Gastroesophageal sphincter (tissue), 4 donors: ENCODE data around the gene EIF4B. TPM values are rescaled to one million over a fixed set of nuclear protein-coding genes. Genes with fewer than 3 reads are reported as not detected.

Source experiments
- ATAC-seq: fragments of 150-250 bp; one replicate; pipeline ENCODE4 v1.9.1; 2016; ENCODE audit warnings: mild to moderate bottlenecking, moderate library complexity
- H3K27ac ChIP-seq, 4 donors: fragments of 200-600 bp; sonication (generic) in 3 of 4; 1 replicate in 3 of 4; 2 replicates in 1 of 4; pipeline ENCODE4 v1.5.1; 2016 to 2019
- H3K27me3 ChIP-seq: fragments of 200-600 bp; sonication (generic); one replicate; pipeline ENCODE4 v1.5.1; 2019
- H3K36me3 ChIP-seq, 2 donors: fragments of 200-600 bp; sonication (generic); one replicate each; pipeline ENCODE4 v1.5.1; 2019; ENCODE audit warnings: control low read depth in 1 of 2
- H3K4me1 ChIP-seq, 3 donors: fragments of 200-600 bp; sonication (generic); 1 replicate in 2 of 3; 2 replicates in 1 of 3; pipeline ENCODE4 v1.5.1; 2016 to 2019; ENCODE audit warnings: control low read depth in 2 of 3
- H3K4me3 ChIP-seq, 2 donors: fragments of 200-600 bp; sonication (generic); one replicate each; pipeline ENCODE4 v1.5.1; 2019; ENCODE audit warnings: mild to moderate bottlenecking in 1 of 2, moderate library complexity in 1 of 2
- H3K9me3 ChIP-seq, 3 donors: fragments of 200-600 bp; sonication (generic); one replicate each; pipeline ENCODE4 v1.5.1; 2017 to 2019; ENCODE audit warnings: control low read depth in 2 of 3
- CTCF ChIP-seq, 4 experiments: fragments of 200-600 bp in 2 of 4; fragments of 450-650 bp in 2 of 4; sonication (generic) in 1 of 4; IDR thresholded peaks; one replicate each; pipeline ENCODE4 v1.5.1; 2017 to 2019; ENCODE audit warnings: antibody characterized with exemption in 4 of 4, mild to moderate bottlenecking in 2 of 4, moderate library complexity in 2 of 4
- EP300 ChIP-seq: sonication (generic); formaldehyde crosslinking; IDR thresholded peaks from one replicate; pipeline ENCODE4 v1.6.1; 2017; ENCODE audit warnings: antibody characterized with exemption, mild to moderate bottlenecking
- POLR2A ChIP-seq, 2 donors: fragments of 450-650 bp; IDR thresholded peaks; one replicate each; pipeline ENCODE4 v1.6.1; 2017; ENCODE audit warnings: antibody characterized with exemption in 2 of 2, mild to moderate bottlenecking in 2 of 2, moderate library complexity in 1 of 2
- POLR2AphosphoS5 ChIP-seq: sonication (generic); formaldehyde crosslinking; IDR thresholded peaks from one replicate; pipeline ENCODE4 v1.6.1; 2017; ENCODE audit warnings: antibody characterized with exemption
- WGBS, 2 donors: methylation state at CpG; one replicate each; pipeline ENCODE4 v1.1.5; 2018; ENCODE audit warnings: low coverage in 1 of 2; 5-methylcytosine and 5-hydroxymethylcytosine counted together
- total RNA-seq, 4 donors: library from RNA; depleted of rRNA; stranded (reverse); fragments of >200 nt; gene quantifications; one replicate each; pipeline ENCODE4 v1.1.0, GENCODE V29; 2016

Gene EIF4B
- total RNA-seq, 4 donors from 2014 or later, result 521 to 701 (median 591) TPM

- H3K36me3 ChIP-seq, result peaks cover 0 to 24% of the 10 kb centered on the region in 2 donors
- no peaks in the 10 kb centered on the region for H3K27me3 ChIP-seq
- H3K9me3 ChIP-seq, result no peaks in the 10 kb centered on the region
- H3K4me3 ChIP-seq, result peak overlapping the region; percentile 57 to 85
- H3K27ac ChIP-seq, result peak overlapping the region; percentile 97 to 100 (median 99)
- TF ChIP-seq EP300, result no peak
- peak in 2 of 4 experiments; percentile 30 to 32 for TF ChIP-seq CTCF (IDR thresholded peaks at IDR 0.05)
- peak; percentile 59 for TF ChIP-seq POLR2AphosphoS5
- TF ChIP-seq POLR2A (IDR thresholded peaks at IDR 0.05), result peak; percentile 71 to 81
- H3K4me1 ChIP-seq, result peaks cover 0 to 87% (median 59%) of the 10 kb centered on the region in 3 donors
- peak; percentile 57 for ATAC-seq
- 0% methylated on average over 2 of the region's 94 CpGs; no CpG with 5 or more reads in 1 of the 2 donors for WGBS, 2 donors
Observed at GRCh38 chr12:53047221-53048032, 41.2 kb downstream of the EIF4B start.

GRCh38 chr12:53048033-53048779, 42.0 kb downstream of the EIF4B start:
- TF ChIP-seq POLR2AphosphoS5 (peak; percentile 57), EP300 (no peak), POLR2A (IDR thresholded peaks at IDR 0.05) (no peak), CTCF (IDR thresholded peaks at IDR 0.05) (peak in 3 of 4 experiments; percentile 8 to 39 (median 9))
- Histone ChIP-seq H3K36me3 (peaks cover 0 to 18% of the 10 kb centered on the region in 2 donors), H3K27me3 (no peaks in the 10 kb centered on the region), H3K4me3 (peak overlapping the region; percentile 57 to 85), H3K27ac (peak overlapping the region; percentile 97 to 100 (median 99)), H3K9me3 (no peaks in the 10 kb centered on the region), H3K4me1 (peaks cover 0 to 87% (median 64%) of the 10 kb centered on the region in 3 donors)
- 14 to 38% methylated on average over 1 to 2 of the region's 10 CpGs for WGBS, 2 donors
- no peak for ATAC-seq

GRCh38 chr12:53048780-53049401, 42.6 kb downstream of the EIF4B start:
- WGBS, 2 donors, result 10 to 14% methylated on average over 1 of the region's 6 CpGs
- peak overlapping the region; percentile 57 to 85 for H3K4me3 ChIP-seq
- peaks cover 0 to 87% (median 70%) of the 10 kb centered on the region in 3 donors for H3K4me1 ChIP-seq
- no peaks in the 10 kb centered on the region for H3K27me3 ChIP-seq
- TF ChIP-seq CTCF (IDR thresholded peaks at IDR 0.05), result no peak
- peak in 1 of 2 donors; percentile 3 for TF ChIP-seq POLR2A (IDR thresholded peaks at IDR 0.05)
- TF ChIP-seq EP300, result no peak
- TF ChIP-seq POLR2AphosphoS5, result peak; percentile 36
- no peaks in the 10 kb centered on the region for H3K9me3 ChIP-seq
- no peak for ATAC-seq
- peaks cover 0 to 17% of the 10 kb centered on the region in 2 donors for H3K36me3 ChIP-seq
- peak overlapping the region; percentile 97 to 100 (median 99) for H3K27ac ChIP-seq

GRCh38 chr12:53049571-53050318, 43.5 kb downstream of the EIF4B start, which contains the start of gene TNS2:
Gene TNS2, plus strand, starts transcription at chr12:53050065. Its CDS starts 121 bp downstream, at chr12:53050186.
- ATAC-seq, result peak; percentile 24
- H3K36me3 ChIP-seq, result peaks cover 0 to 17% of the 10 kb centered on the region in 2 donors
- peak within 1 kb of the TSS; percentile 57 to 85 for H3K4me3 ChIP-seq

More at GRCh38 chr12:53049571-53050318, 43.5 kb downstream of the EIF4B start, which contains the start of gene TNS2:
- Histone ChIP-seq H3K27me3 (no peaks in the 10 kb centered on the region), H3K9me3 (no peaks in the 10 kb centered on the region), H3K4me1 (peaks cover 0 to 85% (median 65%) of the 10 kb centered on the region in 3 donors), H3K27ac (peak within 1 kb of the TSS; percentile 97 to 100 (median 99))
- WGBS, 2 donors, result 0 to 5% methylated on average over 6 to 7 of the region's 20 CpGs
- peak; percentile 77 to 86 for TF ChIP-seq POLR2A (IDR thresholded peaks at IDR 0.05)
- no peak for TF ChIP-seq CTCF (IDR thresholded peaks at IDR 0.05)
- peak; percentile 70 for TF ChIP-seq POLR2AphosphoS5
